D721Med (cell line): ENCODE measurements around the gene ERC2.

ENCODE experiments used
- DNase-seq: peaks from one replicate; pipeline ENCODE4 v3.0.0; 2011; ENCODE audit warnings: low spot score; ENCODE audit not compliant: insufficient read length
- FAIRE-seq: peaks from 2 replicates; lab custom pipeline; 2011; peaks lifted over from hg19 to GRCh38; lab: Jason Lieb, UNC
- CTCF ChIP-seq: IDR thresholded peaks from 2 replicates; pipeline ENCODE4 v1.5.1; 2012; ENCODE audit warnings: mild to moderate bottlenecking, control low read depth; ENCODE audit not compliant: insufficient read depth; ENCODE audit errors: missing control alignments

ERC2 gene

GRCh38 chr3:55779543-55779942 is 688.7 kb downstream of the ERC2 start:
- TF ChIP-seq CTCF, result no peak
- DNase-seq (no peak), FAIRE-seq (no peak)

- TF ChIP-seq CTCF, result no peak
- FAIRE-seq, result no peak
- no peak for DNase-seq
Measured at GRCh38 chr3:55775366-55776154, 692.7 kb downstream of the ERC2 start.

DNA sequence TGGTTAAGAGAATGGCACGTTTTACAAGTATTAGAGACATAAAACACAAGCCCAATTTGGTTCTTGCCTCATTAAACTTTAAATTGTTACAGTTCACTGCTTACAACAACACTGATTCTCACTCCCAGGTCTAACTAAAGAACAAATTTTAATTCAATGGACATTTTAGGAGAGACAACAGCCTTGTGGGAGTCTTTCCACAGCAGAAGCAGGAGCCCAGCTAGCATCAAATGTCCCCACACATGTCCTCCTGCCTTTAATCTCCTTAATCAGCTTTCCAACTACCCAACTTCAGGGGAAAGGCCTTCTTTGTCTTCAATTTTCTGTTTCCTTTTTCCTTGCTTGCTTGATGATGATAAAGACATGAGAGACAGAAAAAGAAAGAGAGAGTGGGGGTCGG is 693.4 kb downstream of the ERC2 start:
- no peak for FAIRE-seq
- no peak for DNase-seq
- TF ChIP-seq CTCF, result no peak

GRCh38 chr3:55771503-55771902 is 696.8 kb downstream of the ERC2 start:
- FAIRE-seq, result no peak

DNA sequence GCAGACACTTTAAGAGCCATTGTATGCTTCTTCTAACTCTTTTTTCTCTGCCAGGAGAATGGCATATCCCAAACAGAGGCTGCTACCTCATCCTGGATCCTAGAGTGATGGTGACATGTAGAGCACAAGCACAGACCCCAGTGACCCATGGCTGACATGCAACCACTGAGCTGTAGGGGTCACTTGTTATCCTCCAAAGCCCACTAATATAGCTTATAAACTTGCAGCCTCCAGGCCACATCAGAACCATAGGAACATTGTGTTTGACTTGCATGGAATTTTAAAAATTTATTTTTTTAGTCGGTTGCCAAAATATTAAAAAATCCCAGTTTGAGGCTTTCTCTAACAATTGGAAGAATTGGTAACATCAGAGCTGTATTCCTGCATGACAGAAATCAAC is 698.2 kb downstream of the ERC2 start:
- no peak for TF ChIP-seq CTCF
- no peak for FAIRE-seq
- no peak for DNase-seq

More at GRCh38 chr3:55771503-55771902, 696.8 kb downstream of the ERC2 start:
- no peak for DNase-seq
- no peak for TF ChIP-seq CTCF

- DNase-seq, result no peak
- FAIRE-seq, result no peak
- no peak for TF ChIP-seq CTCF
Measured at GRCh38 chr3:55766753-55767152, 701.5 kb downstream of the ERC2 start.
